Embryonic facial prominence (tissue), 1 donor: ENCODE results near the gene SNX14.

Experiments used
- DNase-seq: peaks from one replicate; pipeline ENCODE4 v3.0.0-alpha.2; 2016; ENCODE audit errors: extremely low spot score

Gene SNX14

DNA sequence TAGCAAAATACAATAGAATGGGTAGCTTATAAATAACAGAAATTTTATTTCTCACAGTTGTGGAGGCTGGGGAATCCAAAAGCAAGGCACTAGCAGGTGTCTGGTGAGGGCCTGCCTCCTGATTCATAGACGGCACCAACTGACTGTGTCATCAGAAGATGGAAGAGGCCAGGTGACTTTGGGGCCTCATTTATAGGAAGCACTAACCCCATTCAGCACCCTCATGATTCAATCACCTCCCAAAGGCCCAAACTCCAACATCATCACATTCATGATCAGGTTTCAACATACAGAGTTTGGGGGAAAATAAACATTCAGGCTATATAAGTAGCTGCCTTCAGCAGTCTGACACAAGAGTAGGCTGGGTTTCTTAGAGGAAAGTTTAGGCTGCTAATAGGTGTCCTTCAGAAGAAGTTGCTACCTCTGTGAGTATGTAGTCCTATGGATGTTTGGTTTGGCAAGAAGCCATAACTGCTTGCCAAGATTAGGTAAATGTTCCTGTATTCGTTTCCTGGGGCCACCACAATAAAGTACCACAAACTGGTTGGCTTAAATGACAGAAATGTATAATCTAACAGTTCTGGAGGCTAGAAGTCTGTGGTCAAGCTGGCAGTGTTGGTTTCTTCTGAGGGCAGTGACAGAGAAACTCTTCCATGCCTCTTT is 94.9 kb downstream of the SNX14 start:
- DNase-seq = no peak

DNA sequence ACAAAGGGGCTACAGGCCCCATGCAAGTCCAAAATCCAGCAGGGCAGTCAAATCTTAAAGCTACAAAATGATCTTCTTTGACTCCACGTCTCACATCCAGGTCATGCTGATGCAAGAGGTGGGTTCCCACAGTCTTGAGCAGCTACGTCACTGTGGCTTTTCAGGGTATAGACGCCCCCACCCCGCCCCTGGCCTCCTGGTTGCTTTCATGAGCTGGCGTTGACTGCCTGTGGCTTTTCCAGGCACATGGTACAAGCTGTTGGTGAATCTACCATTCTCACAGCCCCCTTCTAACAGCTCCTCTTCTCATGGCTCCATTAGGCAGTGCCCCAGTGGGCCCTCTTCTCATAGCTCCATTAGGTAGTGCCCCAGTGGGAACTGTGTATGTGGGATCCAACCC is 96.8 kb downstream of the SNX14 start:
- DNase-seq = no peak

DNA sequence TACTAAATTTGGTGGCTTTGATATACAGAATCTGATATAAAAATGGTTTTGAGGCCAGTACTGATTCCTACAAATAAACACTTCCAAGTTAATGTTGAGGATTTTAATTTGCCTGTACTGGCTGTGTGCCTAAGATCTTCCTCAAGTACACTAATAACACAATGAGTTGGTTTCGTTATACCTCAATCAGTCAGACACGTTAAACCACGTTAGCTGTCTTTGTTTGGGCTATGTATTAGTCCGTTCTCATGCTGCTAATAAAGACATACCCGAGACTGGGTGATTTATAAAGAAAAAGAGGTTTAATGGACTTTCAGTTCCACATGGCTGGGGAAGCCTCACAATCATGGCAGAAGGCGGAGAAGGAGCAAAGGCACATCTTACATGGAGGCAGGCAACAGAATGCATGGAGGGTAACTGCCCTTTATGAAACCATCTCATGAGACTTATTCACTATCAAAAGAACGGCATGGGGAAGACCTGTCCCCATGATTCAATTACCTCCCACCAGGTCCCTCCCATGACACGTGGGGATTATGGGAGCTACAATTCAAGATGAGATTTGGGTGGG is 97.6 kb downstream of the SNX14 start:
- DNase-seq = no peak

DNA sequence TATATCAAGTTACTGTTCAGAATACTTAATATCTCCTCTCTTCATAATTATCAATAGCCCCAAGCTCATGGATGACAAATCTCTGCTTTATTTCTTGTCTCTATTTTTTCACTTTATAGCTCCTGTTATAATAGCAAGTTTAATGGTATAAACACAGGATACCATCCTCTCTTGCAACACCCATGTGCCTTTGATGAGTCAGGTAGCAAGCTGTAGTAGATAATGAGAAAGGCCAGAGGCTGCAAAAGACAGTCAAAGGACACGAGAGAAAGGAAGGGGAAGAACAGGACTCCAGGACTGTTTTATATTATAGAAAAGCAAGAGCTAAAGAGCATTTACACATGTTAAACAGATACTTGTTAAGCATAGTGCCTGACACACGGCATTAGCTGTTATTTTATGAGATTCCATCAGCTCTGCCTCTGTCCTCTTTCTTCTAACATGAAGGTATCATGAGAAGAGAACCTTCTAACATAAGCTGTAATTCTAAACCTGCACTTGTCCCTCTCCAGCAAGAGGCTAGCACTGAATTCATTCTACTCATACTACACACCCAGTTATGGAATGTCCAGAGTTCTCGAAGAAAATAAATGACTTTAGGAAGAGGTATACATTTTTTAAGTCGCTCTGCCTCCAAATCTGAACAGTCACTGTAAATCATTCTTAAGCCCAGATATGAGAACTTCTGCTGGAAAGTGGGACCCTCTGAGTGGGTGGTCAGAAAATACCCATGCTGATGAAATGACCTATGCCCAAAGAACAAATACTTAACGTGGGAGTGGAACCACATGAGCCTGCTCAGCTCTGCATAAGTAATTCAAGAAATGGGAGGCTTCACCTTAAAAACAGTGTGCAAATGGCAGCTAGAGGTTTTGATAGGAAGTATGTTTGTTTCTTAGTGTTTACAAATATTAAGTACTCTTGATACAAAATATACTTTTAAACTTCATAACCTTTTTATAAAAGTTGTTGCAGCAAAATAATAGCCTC is 98.8 kb downstream of the SNX14 start:
- no peak for DNase-seq

DNA sequence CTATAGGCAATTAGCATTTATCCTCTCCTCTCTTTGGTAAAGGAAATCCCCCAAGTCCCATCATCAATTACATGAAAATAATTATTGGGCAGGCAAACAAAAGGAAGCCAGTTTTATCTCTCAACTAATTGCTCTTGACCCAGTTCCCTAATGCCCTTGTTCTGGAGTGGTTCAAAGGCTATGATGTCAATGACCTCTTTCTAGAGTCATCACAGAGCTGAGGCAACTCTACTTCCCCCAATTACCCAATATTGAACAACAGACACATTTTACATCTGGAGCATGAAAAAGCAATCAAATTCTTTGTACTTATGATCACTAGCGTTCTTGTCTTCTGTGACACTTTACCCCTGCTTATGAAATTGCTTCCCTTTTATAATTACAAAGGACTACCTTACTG is 100.3 kb downstream of the SNX14 start:
- DNase-seq = no peak

DNA sequence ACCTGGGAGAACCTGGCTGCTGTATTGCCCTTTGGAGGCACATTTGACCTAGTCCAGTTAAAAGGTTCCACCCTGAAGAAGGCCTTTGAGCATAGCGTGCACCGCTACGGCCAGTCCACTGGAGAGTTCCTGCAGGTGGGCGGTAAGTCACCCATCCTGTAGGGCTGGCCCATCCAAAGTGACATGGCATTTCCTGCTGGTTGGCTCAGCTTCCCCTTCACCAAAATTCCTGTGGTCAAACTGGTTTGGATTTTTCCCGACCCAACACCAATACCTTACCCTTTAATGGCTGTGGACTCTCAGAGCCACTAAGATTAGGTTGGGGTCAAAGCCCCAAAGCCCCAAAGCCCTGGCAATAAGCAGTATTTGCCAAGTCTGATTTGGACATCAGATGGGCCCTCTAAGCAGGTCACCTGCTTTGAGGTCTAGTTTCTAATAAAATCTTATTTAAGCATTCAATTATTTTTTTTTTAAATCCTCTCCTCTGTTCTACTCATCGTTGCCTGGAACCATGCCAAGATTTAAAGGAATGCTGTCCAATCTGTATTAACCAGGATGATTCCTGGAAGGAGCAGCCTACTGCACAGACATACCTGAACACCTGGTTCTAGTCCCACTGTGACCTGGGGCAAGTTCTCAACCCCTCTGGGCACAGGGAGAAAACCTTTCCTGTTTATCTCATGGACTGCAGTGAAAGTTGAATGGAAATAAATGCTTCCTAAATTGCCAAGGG is 103.0 kb downstream of the SNX14 start:
- no peak for DNase-seq

DNA sequence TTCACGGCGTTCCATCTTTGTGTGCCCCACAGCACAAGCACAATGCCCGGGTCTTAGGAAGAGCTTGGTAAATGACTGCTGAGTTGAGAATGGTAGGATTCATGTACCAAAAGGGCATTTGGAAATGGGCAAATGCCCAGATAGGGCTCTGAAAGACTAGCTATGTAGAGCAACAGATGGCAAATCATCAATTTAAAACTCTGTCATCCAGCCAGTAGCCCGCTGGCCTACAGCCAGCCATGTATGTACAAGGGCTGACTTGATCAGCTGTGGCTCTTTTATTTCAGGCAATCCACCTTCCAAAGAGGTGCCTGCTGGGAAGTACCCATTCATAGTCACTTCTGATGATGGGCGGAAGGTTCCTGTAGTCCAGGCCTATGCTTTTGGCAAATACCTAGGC is 108.7 kb downstream of the SNX14 start:
- DNase-seq = no peak

DNA sequence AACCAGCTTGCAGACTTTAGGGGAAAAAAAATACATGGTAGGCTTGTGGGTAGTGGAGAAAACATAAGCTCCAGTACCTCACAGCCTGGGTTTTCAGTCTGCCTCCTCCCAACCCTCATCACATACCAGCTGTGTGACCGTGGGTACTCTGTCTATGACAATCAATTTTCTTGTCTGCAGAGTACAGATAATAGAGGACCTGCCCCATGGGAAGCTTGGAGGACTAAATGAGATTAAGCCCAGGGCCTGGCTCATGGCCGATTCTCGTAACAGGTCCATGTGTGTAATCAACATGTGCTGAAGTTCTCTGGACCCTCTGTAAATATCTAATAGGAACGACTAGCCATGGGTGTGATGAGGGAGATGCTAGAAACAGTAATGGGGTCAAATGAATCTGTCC is 109.8 kb downstream of the SNX14 start:
- DNase-seq = no peak

DNA sequence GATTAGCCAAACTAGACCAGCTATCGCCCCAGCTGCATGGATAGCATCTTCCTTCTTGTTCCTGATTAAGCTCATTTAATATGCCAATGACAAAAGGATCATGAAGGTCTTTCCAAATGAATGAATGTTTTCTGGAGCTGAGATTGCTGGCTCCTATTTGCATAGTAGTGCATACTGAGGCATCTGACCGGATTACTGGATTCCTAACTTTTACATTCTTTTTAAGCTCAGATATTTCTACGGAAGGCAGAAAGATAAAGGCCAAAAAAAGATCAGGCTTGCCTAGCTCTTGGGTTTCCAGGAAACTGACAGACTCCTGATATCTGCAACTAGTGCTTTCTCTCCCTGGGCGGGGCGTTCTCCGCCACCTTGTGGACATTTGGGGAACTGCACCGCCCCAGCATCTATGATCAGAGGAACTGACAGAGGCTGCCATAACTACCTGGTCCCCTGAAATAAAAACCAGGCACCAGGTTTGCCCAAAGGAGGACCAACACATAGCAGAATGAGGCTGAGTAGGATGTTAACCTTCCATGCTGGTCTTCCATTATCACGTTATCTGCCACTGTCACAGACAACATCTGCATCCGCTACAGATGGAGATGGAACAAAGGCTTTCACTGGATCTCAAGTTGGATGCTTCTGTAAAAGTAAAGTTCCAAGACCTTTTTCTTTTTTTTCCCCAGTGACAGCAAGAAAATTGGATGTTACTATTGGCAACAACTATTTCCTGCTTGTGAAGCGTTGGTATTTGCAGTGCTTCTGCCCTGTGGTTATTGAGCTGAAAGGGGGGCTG is 110.6 kb downstream of the SNX14 start:
- DNase-seq = no peak

DNA sequence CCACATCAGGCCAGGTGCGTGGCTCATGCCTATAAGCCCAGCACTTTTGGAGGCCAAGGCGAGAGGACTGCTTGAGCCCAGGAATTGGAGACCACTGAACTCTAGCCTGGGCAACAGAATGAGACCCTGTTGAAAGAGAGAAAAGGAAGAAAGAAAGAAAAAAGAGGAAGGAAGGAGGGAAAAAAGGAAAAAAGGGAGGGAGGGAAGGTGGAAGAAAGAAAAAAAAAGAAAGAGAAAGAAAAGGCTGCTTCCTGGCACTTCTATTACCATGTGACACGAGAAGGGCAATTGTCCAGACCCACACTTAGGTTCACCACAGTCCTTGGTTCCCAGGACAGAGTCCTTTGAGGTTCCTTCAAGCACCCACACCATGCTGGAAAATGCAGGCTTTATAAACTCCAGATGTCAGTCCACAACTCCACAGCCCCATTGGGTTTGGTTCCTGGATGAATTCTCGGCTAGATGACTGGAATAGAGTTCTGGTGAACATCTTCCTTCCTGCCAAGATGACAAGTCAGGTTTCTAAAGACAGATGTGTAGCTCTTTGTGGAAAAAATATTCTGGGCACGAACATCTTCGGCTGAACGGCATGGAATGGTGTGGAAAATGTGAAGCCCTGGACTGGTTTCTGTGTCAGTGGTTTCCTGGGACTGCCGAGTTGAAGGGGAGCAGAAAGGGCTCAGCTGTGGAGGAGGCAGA is 111.3 kb downstream of the SNX14 start:
- no peak for DNase-seq

DNA sequence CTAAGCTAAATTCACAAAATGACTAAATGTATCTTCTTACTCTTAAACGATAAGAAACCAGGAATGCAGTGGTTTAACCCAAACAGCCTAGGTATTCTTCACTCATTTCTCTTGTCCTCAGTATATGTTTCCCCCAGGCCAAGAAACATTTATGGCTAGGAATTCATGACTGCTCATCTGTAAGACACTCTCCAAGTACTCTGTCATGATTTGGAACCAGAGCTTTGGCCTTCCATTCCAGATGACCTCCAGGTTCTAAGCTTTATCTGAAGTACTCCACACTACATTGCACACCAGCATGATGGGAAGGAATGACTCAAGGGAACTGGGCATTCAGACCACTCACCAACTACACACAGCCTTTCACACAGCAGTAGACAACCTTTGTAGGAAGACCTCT is 114.5 kb downstream of the SNX14 start:
- no peak for DNase-seq

DNA sequence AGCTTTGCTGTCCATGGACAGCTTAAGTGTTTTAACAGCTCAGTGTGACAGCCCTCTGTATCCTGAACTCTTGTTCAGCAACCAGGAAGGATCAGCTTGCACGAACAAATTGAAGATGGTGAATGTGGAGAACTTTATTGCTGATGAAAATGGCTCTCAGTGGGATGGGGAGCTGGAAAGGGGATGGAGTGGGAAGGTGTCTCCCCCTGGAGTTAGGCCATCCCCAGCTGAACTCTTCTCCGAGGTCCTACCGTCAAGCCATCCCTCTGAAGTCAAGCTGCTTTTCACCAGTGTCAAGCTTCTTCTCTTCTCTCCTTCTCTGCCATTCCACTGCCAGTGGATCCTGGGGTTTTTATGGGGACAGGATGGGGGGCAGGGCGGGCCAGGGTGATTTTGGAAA is 117.1 kb downstream of the SNX14 start:
- DNase-seq = no peak

DNA sequence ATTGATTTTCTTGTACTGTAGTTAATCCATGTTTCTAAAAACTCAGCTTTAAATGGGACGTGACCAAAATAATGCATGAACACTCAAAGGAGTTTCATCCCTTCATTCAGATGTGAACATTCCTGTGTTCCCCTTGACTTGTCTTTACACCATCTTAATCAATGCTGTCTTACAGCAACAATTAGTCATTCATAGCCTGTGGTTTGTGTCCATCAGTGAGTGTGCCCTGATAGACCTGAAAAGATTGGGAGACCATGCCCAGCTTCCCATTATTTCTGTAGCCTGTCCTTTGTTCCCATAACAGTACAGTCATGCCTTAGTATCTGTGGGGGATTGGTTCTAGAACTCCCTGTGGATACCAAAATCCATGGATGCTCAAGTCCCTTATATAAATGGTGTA is 119.9 kb downstream of the SNX14 start:
- DNase-seq = no peak

DNA sequence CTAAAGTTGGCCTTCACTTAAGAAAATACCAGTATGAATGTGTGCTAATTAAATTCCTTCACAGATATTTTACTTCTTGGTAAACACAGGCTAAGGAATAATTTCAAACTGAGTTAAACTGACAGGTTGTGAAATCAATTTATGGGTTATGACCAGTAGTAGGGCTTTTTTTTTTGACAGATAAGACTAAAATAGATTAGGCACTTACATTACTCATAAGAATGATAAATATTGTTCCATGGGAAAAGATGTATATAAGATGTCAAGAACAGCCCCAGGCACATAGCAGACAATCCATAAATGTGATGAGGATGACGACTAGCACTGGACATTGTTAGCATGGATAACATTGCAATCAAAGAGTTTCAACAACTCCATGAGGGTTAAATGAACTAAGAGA is 120.9 kb downstream of the SNX14 start:
- no peak for DNase-seq

DNA sequence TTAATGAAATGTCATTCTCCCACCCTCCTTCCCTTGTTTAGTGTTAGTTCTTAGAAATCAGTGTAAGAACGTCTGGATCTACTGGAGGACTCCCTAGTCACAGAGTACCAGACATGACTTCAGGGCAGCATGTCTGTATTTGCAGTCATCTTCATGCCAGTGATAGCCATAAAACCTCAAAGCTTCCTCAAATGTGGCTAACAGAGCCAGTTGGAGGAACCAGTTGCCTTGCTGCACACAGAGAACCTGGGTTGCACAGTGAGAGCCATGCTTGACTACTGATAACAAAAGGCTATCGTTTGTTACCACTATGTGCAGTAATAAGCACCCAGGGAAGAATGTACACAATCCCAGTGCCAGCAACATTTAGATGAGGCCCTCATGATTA is 123.6 kb downstream of the SNX14 start:
- DNase-seq = no peak

DNA sequence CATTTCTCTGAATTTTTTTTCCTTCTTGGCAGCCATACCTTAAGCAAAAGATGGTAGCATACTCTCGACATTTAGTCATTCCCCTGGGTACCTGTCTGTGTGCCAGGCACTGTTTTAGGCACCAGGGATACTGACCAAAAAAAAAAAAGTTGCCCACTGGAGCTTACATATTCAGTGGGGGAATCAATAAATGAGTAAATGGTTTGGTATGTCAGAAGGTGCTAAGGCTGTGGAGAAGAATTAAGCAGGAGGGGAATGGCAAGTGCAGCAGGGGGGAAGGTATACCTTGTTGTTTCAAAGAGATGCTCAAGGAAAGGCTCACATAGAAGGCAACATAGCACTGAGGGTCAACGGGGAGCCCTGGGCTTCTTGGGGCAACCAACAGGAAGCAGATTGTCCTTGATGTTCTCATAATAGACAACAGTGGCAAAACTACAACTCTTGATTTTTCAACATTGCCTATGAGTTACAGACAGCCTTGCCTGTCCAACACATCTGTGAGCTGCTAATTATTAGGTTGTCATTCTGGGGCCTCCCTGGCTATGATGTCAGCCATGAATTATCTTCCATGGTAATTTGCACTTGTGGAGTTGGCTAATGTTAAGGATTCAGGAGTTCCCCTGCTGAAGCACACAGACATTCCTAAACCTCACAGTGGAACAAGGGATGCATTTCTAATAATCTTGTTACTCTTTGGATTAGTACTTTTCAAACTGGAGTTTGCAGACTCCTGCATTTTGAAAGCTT is 124.2 kb downstream of the SNX14 start:
- no peak for DNase-seq

DNA sequence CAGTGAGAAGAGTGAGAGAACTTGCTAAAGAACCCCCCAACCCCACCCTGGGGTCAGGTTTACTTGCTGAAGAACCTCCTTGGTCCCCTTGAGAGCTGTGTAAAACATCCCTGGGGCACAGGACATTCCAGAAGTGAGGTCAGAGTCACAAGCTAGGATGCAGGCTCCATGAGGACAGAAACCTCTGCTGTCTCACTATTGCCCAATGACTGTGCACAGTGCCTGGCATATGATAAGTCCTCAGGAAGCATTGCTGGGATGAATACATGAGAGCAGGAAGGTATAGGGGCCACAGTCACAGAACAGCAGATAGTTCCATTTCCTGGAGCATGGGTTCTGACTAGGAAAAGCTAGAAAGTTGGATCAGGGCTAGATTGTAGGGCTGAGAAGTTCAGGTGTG is 125.3 kb downstream of the SNX14 start:
- DNase-seq = no peak

DNA sequence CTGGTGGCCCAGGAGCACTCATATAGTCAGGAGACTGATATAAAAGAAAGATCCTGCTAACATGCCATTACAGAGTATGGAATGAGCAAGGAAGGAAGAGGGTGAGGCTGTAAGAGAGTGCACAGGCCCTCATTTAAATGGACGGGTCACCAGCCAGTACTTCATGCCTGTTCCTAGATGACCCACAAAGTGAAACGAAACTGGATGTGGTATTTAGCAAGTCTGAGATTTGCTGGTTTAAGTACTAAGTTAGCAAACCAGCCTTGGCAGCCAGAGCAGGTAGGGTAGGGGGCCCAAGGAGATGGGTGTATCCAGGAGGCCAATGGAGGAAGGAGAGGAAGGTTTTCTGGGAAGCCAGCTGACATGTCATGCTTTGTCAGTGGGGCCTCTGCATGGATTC is 127.9 kb downstream of the SNX14 start:
- DNase-seq = no peak

DNA sequence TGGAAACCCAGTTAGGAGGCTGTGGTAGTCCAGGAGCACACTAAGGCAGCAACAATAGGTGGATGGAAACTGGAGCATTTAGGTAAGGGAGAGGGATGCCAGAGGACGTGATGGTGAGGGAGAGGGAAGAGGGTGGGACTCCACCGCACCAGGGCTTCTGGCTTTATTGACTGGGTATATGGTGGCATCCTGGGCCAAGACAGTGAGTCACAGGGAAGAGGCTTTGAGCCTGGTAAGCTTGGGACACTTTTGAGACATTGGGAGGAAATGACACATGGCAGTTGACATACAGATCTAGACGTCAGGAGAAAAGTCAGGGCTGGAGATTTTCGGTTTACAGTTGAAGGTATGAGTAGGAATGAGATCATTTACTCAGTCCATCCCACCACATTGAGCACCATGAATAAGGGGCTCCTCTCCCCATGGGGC is 128.9 kb downstream of the SNX14 start:
- no peak for DNase-seq

DNA sequence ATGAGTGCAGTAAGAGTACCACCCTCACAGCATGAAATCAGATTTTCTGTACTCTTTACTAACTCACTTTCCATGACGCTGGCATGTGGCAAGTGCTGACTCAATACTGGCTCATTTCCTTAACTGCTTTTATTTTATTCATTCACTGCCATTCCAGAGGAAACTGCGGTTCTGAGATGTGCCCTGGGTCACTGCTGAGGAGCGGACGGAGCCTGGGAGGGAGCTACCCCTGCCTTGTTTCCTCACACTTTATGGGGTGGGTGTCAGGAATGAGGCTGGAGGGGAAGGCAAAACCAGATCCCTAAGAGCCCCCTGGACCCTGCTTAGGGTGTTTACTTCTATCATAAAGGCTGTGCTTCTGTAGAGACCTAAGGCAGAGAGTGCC is 129.4 kb downstream of the SNX14 start:
- DNase-seq = no peak
